Caco-2 (cell line): ENCODE results near the gene RNF14. TPM values are rescaled to one million over a fixed set of nuclear protein-coding genes. Genes with fewer than 3 reads are reported as not detected.
"Not testable (repeated sequence)": the region's sequence is repeated elsewhere in the genome, so short reads cannot be mapped to it uniquely, and the experiment has no call there.

ENCODE experiments used
- BruUV-seq: library from RNA; stranded (reverse); fragments of 400-500 nt; replicated peaks from 2 replicates; lab custom pipeline; 2021; lab: Mats Ljungman, UMichigan
- CTCF ChIA-PET: fragments of 300-600 bp; sonication (Branson Sonifier 250); formaldehyde crosslinking; loops from one replicate; lab custom pipeline; 2022; ENCODE audit warnings: antibody characterized with exemption; lab: Charles Lee
- POLR2A ChIA-PET: fragments of 300-600 bp; sonication (Branson Sonifier 250); formaldehyde crosslinking; loops from one replicate; lab custom pipeline; 2022; ENCODE audit warnings: antibody characterized with exemption; lab: Charles Lee
- DNase-seq, 2 experiments: peaks; one replicate each; pipeline versions ENCODE4 v3.0.0 to v3.0.0-alpha.2; 2020 to 2022
- H3K27me3 ChIP-seq: replicated peaks from 2 replicates; pipeline ENCODE4 v1.6.0; 2011; ENCODE audit warnings: low read length; ENCODE audit not compliant: control insufficient read depth, insufficient read depth
- H3K36me3 ChIP-seq: 2 replicates; pipeline ENCODE4 v1.5.1; 2011; ENCODE audit warnings: low read length; ENCODE audit not compliant: control insufficient read depth, insufficient read depth
- H3K4me1 ChIP-seq: fragments of 250-450 bp; sonication (Bioruptor Pico); 2 replicates; pipeline ENCODE4 v1.5.1; 2020; ENCODE audit warnings: mild to moderate bottlenecking
- H3K4me3 ChIP-seq: 2 replicates; pipeline ENCODE4 v1.5.1; 2011; ENCODE audit warnings: low read depth, mild to moderate bottlenecking, control low read depth, low read length
- H3K9me3 ChIP-seq: fragments of 250-450 bp; sonication (Bioruptor Pico); 2 replicates; pipeline ENCODE4 v1.5.1; 2020; ENCODE audit warnings: mild to moderate bottlenecking, moderate library complexity
- H3K27ac Mint-ChIP-seq: one replicate; pipeline ENCODE4 v1.8.0; 2022; ENCODE audit warnings: mixed read lengths; ENCODE audit not compliant: unreplicated experiment
- H3K27me3 Mint-ChIP-seq: one replicate; pipeline ENCODE4 v1.8.0; 2022; ENCODE audit warnings: mixed read lengths; ENCODE audit not compliant: insufficient read depth, unreplicated experiment
- H3K36me3 Mint-ChIP-seq: one replicate; pipeline ENCODE4 v1.8.0; 2022; ENCODE audit warnings: mild to moderate bottlenecking, mixed read lengths; ENCODE audit not compliant: insufficient read depth, unreplicated experiment
- H3K4me1 Mint-ChIP-seq: one replicate; pipeline ENCODE4 v1.8.0; 2022; ENCODE audit warnings: low read depth, mixed read lengths; ENCODE audit not compliant: unreplicated experiment
- H3K4me3 Mint-ChIP-seq: one replicate; pipeline ENCODE4 v1.8.0; 2022; ENCODE audit warnings: mild to moderate bottlenecking, moderate library complexity, mixed read lengths; ENCODE audit not compliant: unreplicated experiment
- H3K9me3 Mint-ChIP-seq: one replicate; pipeline ENCODE4 v1.8.0; 2022; ENCODE audit warnings: mixed read lengths; ENCODE audit not compliant: unreplicated experiment
- CTCF ChIP-seq, 2 experiments: fragments of 200-600 bp in 1 of 2; IDR thresholded peaks; 1 replicate in 1 of 2; 2 replicates in 1 of 2; pipeline versions ENCODE4 v1.5.1 to v1.8.0; 2011 to 2022; ENCODE audit warnings: antibody characterized with exemption in 1 of 2, control low read depth in 1 of 2, inconsistent platforms in 1 of 2, low read depth in 1 of 2, low read length in 1 of 2, mild to moderate bottlenecking in 1 of 2, moderate library complexity in 1 of 2; ENCODE audit not compliant: insufficient read depth in 1 of 2, severe bottlenecking in 1 of 2, unreplicated experiment in 1 of 2
- intact Hi-C: fragments of 100-400 bp; cut with micrococcal nuclease; formaldehyde crosslinking; loops from one replicate; pipeline ENCODE4 v1.10.0; 2022; ENCODE audit not compliant: unreplicated experiment
- total RNA-seq: library from RNA; stranded (reverse); gene quantifications from 2 replicates; pipeline ENCODE4 v1.2.3, GENCODE V29; 2022

RNF14 gene
- total RNA-seq, 1 experiment from 2014 or later: 38.7 TPM

GRCh38 chr5:142034994-142035393 lies 66.1 kb downstream of the RNF14 start:
- no peak for TF ChIP-seq CTCF (IDR thresholded peaks at IDR 0.05; ENCODE audit: insufficient read depth in 1 of 2, low read depth in 1 of 2, low read length in 1 of 2, severe bottlenecking in 1 of 2, unreplicated experiment in 1 of 2)
- Histone ChIP-seq H3K36me3 (no peaks in the 10 kb centered on the region), H3K27me3 (no peaks in the 10 kb centered on the region), H3K9me3 (no peaks in the 10 kb centered on the region), H3K4me3 (no peak overlapping the region), H3K4me1 (no peaks in the 10 kb centered on the region)
- ChIA-PET CTCF (no interaction called here), POLR2A (no interaction called here)
- intact Hi-C loops: no loop called here
- no TSS peak for BruUV-seq
- Mint-ChIP-seq H3K9me3 (no peaks in the 10 kb centered on the region), H3K4me3 (no peak overlapping the region), H3K27me3 (no peaks in the 10 kb centered on the region), H3K36me3 (no peaks in the 10 kb centered on the region), H3K4me1 (peaks cover 6% of the 10 kb centered on the region), H3K27ac (no peak overlapping the region)
- no peak for DNase-seq

- DNase-seq: no peak
- POLR2A ChIA-PET: no interaction called here
- Mint-ChIP-seq H3K4me3 (no peak overlapping the region), H3K27ac (no peak overlapping the region), H3K27me3 (no peaks in the 10 kb centered on the region), H3K4me1 (peaks cover 6% of the 10 kb centered on the region), H3K36me3 (no peaks in the 10 kb centered on the region), H3K9me3 (no peaks in the 10 kb centered on the region)
- Histone ChIP-seq H3K4me1 (no peaks in the 10 kb centered on the region), H3K36me3 (no peaks in the 10 kb centered on the region), H3K4me3 (no peak overlapping the region), H3K9me3 (no peaks in the 10 kb centered on the region; the same call in 1 of the 2 replicates), H3K27me3 (no peaks in the 10 kb centered on the region)
- no peak for TF ChIP-seq CTCF (IDR thresholded peaks at IDR 0.05; ENCODE audit: insufficient read depth in 1 of 2, low read depth in 1 of 2, low read length in 1 of 2, severe bottlenecking in 1 of 2, unreplicated experiment in 1 of 2)
- intact Hi-C loops: no loop called here
- CTCF ChIA-PET: interaction anchor here (1.1 kb wide), 1 partner anchor 25 kb away, joined by 5 read pairs; no protein-coding TSS in a partner anchor
- BruUV-seq: no TSS peak
Measured at GRCh38 chr5:142036918-142037317, 68.0 kb downstream of the RNF14 start.

GRCh38 chr5:142037599-142037998 lies 68.7 kb downstream of the RNF14 start:
- H3K9me3 Mint-ChIP-seq, DNase-seq, H3K9me3 ChIP-seq, intact Hi-C loops, H3K36me3 ChIP-seq, POLR2A ChIA-PET, H3K4me3 Mint-ChIP-seq, H3K27me3 Mint-ChIP-seq, H3K4me1 ChIP-seq, H3K36me3 Mint-ChIP-seq, H3K4me3 ChIP-seq, BruUV-seq, H3K27me3 ChIP-seq, H3K4me1 Mint-ChIP-seq, H3K27ac Mint-ChIP-seq: not testable (repeated sequence)
- CTCF ChIA-PET: interaction anchor here (1.1 kb wide), 1 partner anchor 26 kb away, joined by 5 read pairs; no protein-coding TSS in a partner anchor

GRCh38 chr5:142038735-142039134 lies 69.8 kb downstream of the RNF14 start:
- Histone ChIP-seq H3K9me3 (no peaks in the 10 kb centered on the region; the same call in 1 of the 2 replicates), H3K27me3 (no peaks in the 10 kb centered on the region), H3K4me1 (no peaks in the 10 kb centered on the region), H3K36me3 (no peaks in the 10 kb centered on the region), H3K4me3 (no peak overlapping the region)
- intact Hi-C loops: no loop called here
- CTCF ChIA-PET: no interaction called here
- no peak for DNase-seq
- no peak for TF ChIP-seq CTCF (IDR thresholded peaks at IDR 0.05; ENCODE audit: insufficient read depth in 1 of 2, low read depth in 1 of 2, low read length in 1 of 2, severe bottlenecking in 1 of 2, unreplicated experiment in 1 of 2)
- POLR2A ChIA-PET: no interaction called here
- no TSS peak for BruUV-seq
- no peaks in the 10 kb centered on the region for H3K36me3 Mint-ChIP-seq
- H3K9me3 Mint-ChIP-seq: no peaks in the 10 kb centered on the region
- peaks cover 3% of the 10 kb centered on the region for H3K4me1 Mint-ChIP-seq
- H3K27ac Mint-ChIP-seq: no peak overlapping the region
- H3K27me3 Mint-ChIP-seq: no peaks in the 10 kb centered on the region
- H3K4me3 Mint-ChIP-seq: no peak overlapping the region
